ENCODE measurements around the gene PACRG.

PACRG gene

DNA sequence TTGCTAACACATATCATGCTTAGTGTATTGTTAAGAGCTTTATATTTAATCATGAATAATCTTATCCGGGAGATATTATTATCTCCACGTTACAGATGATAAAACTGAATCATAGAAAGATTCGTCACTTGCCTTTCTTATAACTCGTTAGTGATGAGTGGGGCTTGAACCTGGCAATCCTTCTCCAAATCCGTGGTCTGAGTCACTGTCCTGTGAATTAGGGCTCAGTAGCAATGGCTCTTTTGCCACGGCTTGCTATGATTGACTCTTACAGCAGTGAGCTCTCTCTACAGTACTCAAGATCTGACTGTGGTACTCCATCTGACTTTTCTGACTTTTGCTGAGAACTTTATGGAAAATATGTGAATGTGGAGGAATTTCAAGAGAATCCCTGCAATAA, 246.9 kb downstream of the PACRG start:
- TF ChIP-seq, protein P1, sequence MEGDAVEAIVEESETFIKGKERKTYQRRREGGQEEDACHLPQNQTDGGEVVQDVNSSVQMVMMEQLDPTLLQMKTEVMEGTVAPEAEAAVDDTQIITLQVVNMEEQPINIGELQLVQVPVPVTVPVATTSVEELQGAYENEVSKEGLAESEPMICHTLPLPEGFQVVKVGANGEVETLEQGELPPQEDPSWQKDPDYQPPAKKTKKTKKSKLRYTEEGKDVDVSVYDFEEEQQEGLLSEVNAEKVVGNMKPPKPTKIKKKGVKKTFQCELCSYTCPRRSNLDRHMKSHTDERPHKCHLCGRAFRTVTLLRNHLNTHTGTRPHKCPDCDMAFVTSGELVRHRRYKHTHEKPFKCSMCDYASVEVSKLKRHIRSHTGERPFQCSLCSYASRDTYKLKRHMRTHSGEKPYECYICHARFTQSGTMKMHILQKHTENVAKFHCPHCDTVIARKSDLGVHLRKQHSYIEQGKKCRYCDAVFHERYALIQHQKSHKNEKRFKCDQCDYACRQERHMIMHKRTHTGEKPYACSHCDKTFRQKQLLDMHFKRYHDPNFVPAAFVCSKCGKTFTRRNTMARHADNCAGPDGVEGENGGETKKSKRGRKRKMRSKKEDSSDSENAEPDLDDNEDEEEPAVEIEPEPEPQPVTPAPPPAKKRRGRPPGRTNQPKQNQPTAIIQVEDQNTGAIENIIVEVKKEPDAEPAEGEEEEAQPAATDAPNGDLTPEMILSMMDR (IDR thresholded peaks at IDR 0.05) = no peak

- TF ChIP-seq, protein P1 (IDR thresholded peaks at IDR 0.05) = no peak
These were observed 248.4 kb downstream of the PACRG start for GRCh38 chr6:162976141-162976540.

DNA sequence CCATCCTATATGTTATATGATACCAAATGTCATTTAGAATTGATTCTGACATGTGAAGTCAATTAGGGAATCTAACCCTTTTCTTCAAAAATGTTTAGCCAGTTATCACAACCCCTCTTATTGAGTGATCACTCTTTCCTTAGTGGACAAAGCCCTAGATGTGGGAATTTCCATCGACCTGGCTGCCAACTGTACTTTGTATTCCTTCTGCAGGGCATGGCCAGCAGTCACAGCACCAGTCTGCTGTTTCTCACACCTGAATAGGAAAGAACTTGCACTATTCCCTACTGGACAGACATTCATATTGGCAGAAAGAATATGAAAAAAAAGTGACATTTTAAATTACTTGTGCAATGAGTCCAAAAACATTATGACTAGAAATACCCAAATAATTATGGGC, 271.0 kb downstream of the PACRG start:
- TF ChIP-seq, protein P1 (IDR thresholded peaks at IDR 0.05) = no peak

- TF ChIP-seq, protein P1 (IDR thresholded peaks at IDR 0.05) = no peak
These were observed 272.0 kb downstream of the PACRG start for GRCh38 chr6:162999575-163000285.

DNA sequence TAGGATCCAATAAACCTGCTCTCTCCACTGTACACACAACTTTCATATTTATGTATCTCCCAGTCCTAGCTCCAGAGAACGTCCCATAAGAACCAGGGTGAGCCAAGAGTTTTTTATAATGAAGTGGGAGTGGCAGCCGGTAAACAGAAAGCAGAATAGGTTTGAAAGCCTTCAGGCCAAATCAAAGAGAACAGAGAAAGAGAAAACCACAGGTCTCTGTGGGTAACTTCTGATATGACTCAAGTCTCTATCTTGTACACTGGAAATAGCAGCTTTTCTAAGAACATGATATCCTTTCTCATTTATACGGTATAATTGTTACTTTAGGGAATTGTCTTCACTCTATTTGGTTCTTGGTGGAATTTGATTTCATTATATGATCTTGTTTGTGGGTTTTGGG, 273.6 kb downstream of the PACRG start:
- TF ChIP-seq, protein P1 (IDR thresholded peaks at IDR 0.05) = no peak

- TF ChIP-seq, protein P1 (IDR thresholded peaks at IDR 0.05) = no peak
These were observed 280.4 kb downstream of the PACRG start for GRCh38 chr6:163008186-163008585.

DNA sequence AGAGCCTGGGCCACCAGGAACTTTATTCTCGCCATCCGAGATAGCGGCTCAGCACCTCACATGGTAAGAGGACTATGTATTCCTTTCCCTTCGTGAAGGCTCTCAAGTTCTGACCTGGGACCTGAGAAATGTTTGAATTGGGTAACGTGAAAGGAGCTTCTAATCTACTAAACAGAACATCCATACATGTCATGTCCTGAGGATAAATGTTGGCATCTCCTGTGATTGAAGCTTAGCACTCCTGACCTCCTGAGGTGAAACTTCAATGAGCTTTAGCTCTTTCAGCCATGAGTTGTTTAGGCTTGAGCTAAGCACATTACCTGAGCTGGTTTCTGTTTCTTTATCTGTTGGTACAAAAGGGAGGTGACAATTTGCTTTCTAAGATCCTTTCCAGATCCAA, 280.9 kb downstream of the PACRG start:
- TF ChIP-seq, protein P1 (IDR thresholded peaks at IDR 0.05) = no peak

DNA sequence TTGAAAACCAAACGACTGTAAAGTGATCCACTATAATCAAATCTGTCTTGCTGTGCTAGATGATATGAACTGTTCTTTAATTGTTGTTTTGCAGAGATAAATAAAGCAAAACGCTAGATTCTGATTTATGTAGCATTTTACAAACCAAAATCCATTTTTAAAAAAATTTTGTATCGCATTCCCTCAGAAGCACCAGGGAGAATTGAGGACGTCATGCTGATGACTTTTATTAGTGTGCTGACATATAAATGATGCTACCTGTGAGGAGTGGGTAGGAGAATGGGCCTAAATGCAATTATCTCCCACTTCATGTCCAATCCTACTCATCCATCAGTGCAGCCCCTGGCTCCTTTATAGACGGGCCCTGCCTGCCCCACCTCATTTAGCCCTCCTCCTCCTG, 282.4 kb downstream of the PACRG start:
- TF ChIP-seq, protein P1 (IDR thresholded peaks at IDR 0.05) = no peak
